ENCODE measurements around the gene CASK. TPM values are rescaled to one million over a fixed set of nuclear protein-coding genes. Genes with fewer than 3 reads are reported as not detected.
A peak's percentile ranks its signal among the peaks of the same experiment; 100 is the strongest.

Gene CASK
- total RNA-seq, 1 donor from 2014 or later: 33.7 TPM

GRCh38 chrX:41589634-41590270 is 333.6 kb downstream of the CASK start:
- Histone ChIP-seq H3K4me1 (no peaks in the 10 kb centered on the region), H3K27me3 (no peaks in the 10 kb centered on the region), H3K27ac (peak overlapping the region; percentile 61 to 62), H3K4me3 (peak overlapping the region; percentile 20 to 32), H3K9me3 (no peaks in the 10 kb centered on the region), H3K36me3 (no peaks in the 10 kb centered on the region)
- no peak for TF ChIP-seq CTCF (IDR thresholded peaks at IDR 0.05)
- DNase-seq (ENCODE audit: low spot score in 2 of 2): no peak
- intact Hi-C loops (cut with DNase I): loop anchor here (10.0 kb wide), 1 partner anchor 105 kb away; no protein-coding TSS in a partner anchor

- DNase-seq (ENCODE audit: low spot score in 2 of 2): no peak
- Histone ChIP-seq H3K27me3 (no peaks in the 10 kb centered on the region), H3K9me3 (no peaks in the 10 kb centered on the region), H3K4me3 (peak overlapping the region in 1 of 2 donors; percentile 42), H3K36me3 (no peaks in the 10 kb centered on the region), H3K27ac (peak overlapping the region; percentile 43 to 71), H3K4me1 (no peaks in the 10 kb centered on the region)
- intact Hi-C loops (cut with DNase I): no loop called here
- TF ChIP-seq CTCF (IDR thresholded peaks at IDR 0.05): no peak
Observed at GRCh38 chrX:41588271-41588670, 335.1 kb downstream of the CASK start.

- no peak overlapping the region for H3K27ac ChIP-seq
- intact Hi-C loops (cut with DNase I): no loop called here
- no peaks in the 10 kb centered on the region for H3K9me3 ChIP-seq
- no peak for DNase-seq (ENCODE audit: low spot score in 2 of 2)
- TF ChIP-seq CTCF (IDR thresholded peaks at IDR 0.05): no peak
- peak overlapping the region in 1 of 2 donors; percentile 19 for H3K4me3 ChIP-seq
- H3K4me1 ChIP-seq: no peaks in the 10 kb centered on the region
- no peaks in the 10 kb centered on the region for H3K27me3 ChIP-seq
- H3K36me3 ChIP-seq: no peaks in the 10 kb centered on the region
Observed at GRCh38 chrX:41580423-41581064, 342.8 kb downstream of the CASK start.

- no peak for TF ChIP-seq CTCF (IDR thresholded peaks at IDR 0.05)
- Histone ChIP-seq H3K9me3 (no peaks in the 10 kb centered on the region), H3K4me1 (no peaks in the 10 kb centered on the region), H3K4me3 (no peak overlapping the region), H3K27me3 (no peaks in the 10 kb centered on the region), H3K27ac (peak overlapping the region in 1 of 2 donors; percentile 2), H3K36me3 (no peaks in the 10 kb centered on the region)
- intact Hi-C loops (cut with DNase I): no loop called here
- no peak for DNase-seq (ENCODE audit: low spot score in 2 of 2)
Observed at GRCh38 chrX:41563876-41564275, 359.5 kb downstream of the CASK start.

GRCh38 chrX:41561045-41561444 is 362.3 kb downstream of the CASK start:
- H3K9me3 ChIP-seq: no peaks in the 10 kb centered on the region
- H3K27me3 ChIP-seq: no peaks in the 10 kb centered on the region
- H3K4me1 ChIP-seq: no peaks in the 10 kb centered on the region
- peak overlapping the region; percentile 41 to 71 for H3K27ac ChIP-seq
- H3K36me3 ChIP-seq: no peaks in the 10 kb centered on the region
- H3K4me3 ChIP-seq: no peak overlapping the region
- no peak for TF ChIP-seq CTCF (IDR thresholded peaks at IDR 0.05)
- DNase-seq (ENCODE audit: low spot score in 2 of 2): no peak
- intact Hi-C loops (cut with DNase I): no loop called here

All from ascending aorta (tissue), 2 donors.